GM19463 (cell line): ENCODE data around the gene KLRF2.
"Not testable (repeated sequence)": the region's sequence is repeated elsewhere in the genome, so short reads cannot be mapped to it uniquely, and the experiment has no call there.

Experiments used
- ATAC-seq: cut with Tn5 transposase; IDR thresholded peaks from one replicate; pipeline ENCODE4 v1.9.1; 2021; ENCODE audit warnings: mild to moderate bottlenecking, moderate library complexity; ENCODE audit not compliant: unreplicated experiment

Gene KLRF2

GRCh38 chr12:9881246-9881645 is at the start of gene KLRF2:
KLRF2 (plus strand) TSS chr12:9881489; CDS start chr12:9881596, 107 bp downstream.
- no peak for ATAC-seq

- ATAC-seq, result no peak
Measured at GRCh38 chr12:9831720-9832119, 49.6 kb upstream of the KLRF2 start.

- ATAC-seq, result no peak
Measured at GRCh38 chr12:9843407-9843806, 37.9 kb upstream of the KLRF2 start.

GRCh38 chr12:9848899-9849298 is 32.4 kb upstream of the KLRF2 start:
- ATAC-seq, result no peak

- ATAC-seq, result no peak
Measured at GRCh38 chr12:9851050-9851449, 30.2 kb upstream of the KLRF2 start.

GRCh38 chr12:9851927-9852326 is 29.4 kb upstream of the KLRF2 start:
- no peak for ATAC-seq

GRCh38 chr12:9856151-9856550 is 25.1 kb upstream of the KLRF2 start:
- no peak for ATAC-seq

- no peak for ATAC-seq
Measured at GRCh38 chr12:9856894-9857293, 24.4 kb upstream of the KLRF2 start.

- no peak for ATAC-seq
Measured at GRCh38 chr12:9858135-9858534, 23.2 kb upstream of the KLRF2 start.

GRCh38 chr12:9864913-9865675 is 16.2 kb upstream of the KLRF2 start:
- ATAC-seq, result no peak

- no peak for ATAC-seq
Measured at GRCh38 chr12:9866860-9867269, 14.4 kb upstream of the KLRF2 start.

GRCh38 chr12:9867531-9867930 is 13.8 kb upstream of the KLRF2 start:
- ATAC-seq, result no peak

GRCh38 chr12:9868311-9868801 is 12.9 kb upstream of the KLRF2 start:
- ATAC-seq, result no peak

- ATAC-seq, result no peak
Measured at GRCh38 chr12:9868951-9869306, 12.4 kb upstream of the KLRF2 start.

GRCh38 chr12:9869307-9870161 is 11.8 kb upstream of the KLRF2 start, which contains the start of gene CLEC2B:
CLEC2B (minus strand) TSS chr12:9869354.
- ATAC-seq, result peak; percentile 50

- no peak for ATAC-seq
Measured at GRCh38 chr12:9870286-9870866, 10.9 kb upstream of the KLRF2 start.

- ATAC-seq, result no peak
Measured at GRCh38 chr12:9872162-9872561, 9.1 kb upstream of the KLRF2 start.

- no peak for ATAC-seq
Measured at GRCh38 chr12:9872742-9873141, 8.5 kb upstream of the KLRF2 start.

- not testable (repeated sequence) for ATAC-seq
Measured at GRCh38 chr12:9876120-9876519, 5.2 kb upstream of the KLRF2 start.

- no peak for ATAC-seq
Measured at GRCh38 chr12:9880532-9881078, 684 bp upstream of the KLRF2 start.

- ATAC-seq, result no peak
Measured at GRCh38 chr12:9881988-9882387, 699 bp downstream of the KLRF2 start.
